ENCODE measurements around the gene REEP3. TPM values are rescaled to one million over a fixed set of nuclear protein-coding genes. Genes with fewer than 3 reads are reported as not detected.

Gene REEP3
- total and polyA plus RNA-seq, 2 of the 8 experiments (the other 6 are each of a cell fraction or from before 2014, with no cell fraction given) = 5.8 to 31.5 TPM

DNA sequence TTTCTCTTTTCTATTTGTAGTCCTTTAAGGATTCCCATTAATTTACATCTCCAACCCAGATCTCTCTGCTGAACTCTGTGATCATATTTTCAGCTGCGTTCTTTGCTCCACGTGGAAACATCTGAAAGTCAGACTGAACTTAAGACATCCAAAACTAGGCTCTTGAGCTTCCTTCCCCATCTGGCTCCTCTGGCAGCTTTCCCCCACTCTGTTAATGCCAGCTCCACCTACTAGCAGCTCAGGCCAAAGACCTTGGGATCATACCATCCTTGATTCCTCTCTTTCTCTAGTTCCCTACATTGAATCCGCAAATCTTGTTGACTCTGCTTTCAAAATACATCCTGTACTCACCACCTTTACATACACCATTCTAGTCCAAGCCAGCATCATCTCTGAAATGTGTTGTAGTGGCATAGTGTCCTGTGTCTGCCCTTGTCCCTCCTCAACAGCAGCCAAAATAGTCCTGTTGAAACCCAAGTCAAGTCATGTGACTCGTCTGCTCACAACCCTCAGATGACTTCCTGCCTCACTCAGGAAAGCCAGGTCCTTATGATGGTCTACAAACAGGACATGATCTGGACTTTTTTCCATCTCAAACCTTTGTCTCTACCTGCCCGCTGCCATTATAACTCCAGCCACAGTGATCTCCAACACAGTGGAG is 7.0 kb downstream of the REEP3 start (continued):
- TF ChIP-seq POLR2A (IDR thresholded peaks at IDR 0.05; ENCODE audit: control extremely low read depth in 1 of 2, low read depth in 2 of 2, low read length in 2 of 2) = no peak
- TF ChIP-seq, protein P1, sequence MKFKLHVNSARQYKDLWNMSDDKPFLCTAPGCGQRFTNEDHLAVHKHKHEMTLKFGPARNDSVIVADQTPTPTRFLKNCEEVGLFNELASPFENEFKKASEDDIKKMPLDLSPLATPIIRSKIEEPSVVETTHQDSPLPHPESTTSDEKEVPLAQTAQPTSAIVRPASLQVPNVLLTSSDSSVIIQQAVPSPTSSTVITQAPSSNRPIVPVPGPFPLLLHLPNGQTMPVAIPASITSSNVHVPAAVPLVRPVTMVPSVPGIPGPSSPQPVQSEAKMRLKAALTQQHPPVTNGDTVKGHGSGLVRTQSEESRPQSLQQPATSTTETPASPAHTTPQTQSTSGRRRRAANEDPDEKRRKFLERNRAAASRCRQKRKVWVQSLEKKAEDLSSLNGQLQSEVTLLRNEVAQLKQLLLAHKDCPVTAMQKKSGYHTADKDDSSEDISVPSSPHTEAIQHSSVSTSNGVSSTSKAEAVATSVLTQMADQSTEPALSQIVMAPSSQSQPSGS (IDR thresholded peaks at IDR 0.05; ENCODE audit: low read length) = no peak
- no peak for TF ChIP-seq YY1 (IDR thresholded peaks at IDR 0.05; ENCODE audit: low read depth, low read length)
- no peak for TF ChIP-seq RAD21 (IDR thresholded peaks at IDR 0.05 in 1 of 2, conservative IDR thresholded peaks at IDR 0.05 in 1 of 2; ENCODE audit: low read depth in 2 of 2, low read length in 2 of 2)
- no peak for TF ChIP-seq SP4 (IDR thresholded peaks at IDR 0.05; ENCODE audit: low read length)
- TF ChIP-seq JUND (IDR thresholded peaks at IDR 0.05; ENCODE audit: low read length) = no peak
- no peak for TF ChIP-seq FOSL1 (IDR thresholded peaks at IDR 0.05; ENCODE audit: insufficient read depth, low read depth, low read length)
- TF ChIP-seq JUN (IDR thresholded peaks at IDR 0.05; ENCODE audit: low read depth, low read length) = no peak

Data from H1 (cell line).